Breast epithelium (tissue), 3 donors: ENCODE data around the gene PCDHA3.

ENCODE experiments used
- CTCF ChIP-seq, 3 donors: fragments of 450-650 bp; IDR thresholded peaks; one replicate each; pipeline ENCODE4 v1.5.1; 2016 to 2017; ENCODE audit warnings: antibody characterized with exemption in 3 of 3, mild to moderate bottlenecking in 3 of 3, moderate library complexity in 3 of 3
- POLR2A ChIP-seq: fragments of 450-650 bp; IDR thresholded peaks from one replicate; pipeline ENCODE4 v1.6.1; 2016; ENCODE audit warnings: antibody characterized with exemption, mild to moderate bottlenecking, moderate library complexity
- POLR2AphosphoS5 ChIP-seq, 3 donors: sonication (generic); formaldehyde crosslinking; IDR thresholded peaks; one replicate each; pipeline ENCODE4 v1.6.1; 2017; ENCODE audit warnings: antibody characterized with exemption in 3 of 3

GRCh38 chr5:140764177-140764973 is 36.5 kb upstream of the PCDHA3 start:
- TF ChIP-seq POLR2A, result no peak
- TF ChIP-seq CTCF (IDR thresholded peaks at IDR 0.05), result no peak
- TF ChIP-seq POLR2AphosphoS5 (IDR thresholded peaks at IDR 0.05), result no peak
